AG08395 (cell line): ENCODE results near the gene FDX1.

Experiments used
- DNase-seq: peaks from one replicate; pipeline ENCODE4 v3.0.0; 2012; ENCODE audit warnings: mixed read lengths, low spot score

The FDX1 gene

GRCh38 chr11:110509472-110509871, 79.7 kb downstream of the FDX1 start:
- no peak for DNase-seq

- no peak for DNase-seq
These were observed 82.3 kb downstream of the FDX1 start for GRCh38 chr11:110512026-110512425.

GRCh38 chr11:110513259-110513801, 83.6 kb downstream of the FDX1 start:
- DNase-seq = no peak

GRCh38 chr11:110513846-110514437, 84.2 kb downstream of the FDX1 start:
- DNase-seq = peak; percentile 49
